8988T (cell line): ENCODE measurements around the gene DNAL4.

Experiments
- DNase-seq: peaks from one replicate; pipeline ENCODE4 v3.0.0; 2011

The DNAL4 gene

DNA sequence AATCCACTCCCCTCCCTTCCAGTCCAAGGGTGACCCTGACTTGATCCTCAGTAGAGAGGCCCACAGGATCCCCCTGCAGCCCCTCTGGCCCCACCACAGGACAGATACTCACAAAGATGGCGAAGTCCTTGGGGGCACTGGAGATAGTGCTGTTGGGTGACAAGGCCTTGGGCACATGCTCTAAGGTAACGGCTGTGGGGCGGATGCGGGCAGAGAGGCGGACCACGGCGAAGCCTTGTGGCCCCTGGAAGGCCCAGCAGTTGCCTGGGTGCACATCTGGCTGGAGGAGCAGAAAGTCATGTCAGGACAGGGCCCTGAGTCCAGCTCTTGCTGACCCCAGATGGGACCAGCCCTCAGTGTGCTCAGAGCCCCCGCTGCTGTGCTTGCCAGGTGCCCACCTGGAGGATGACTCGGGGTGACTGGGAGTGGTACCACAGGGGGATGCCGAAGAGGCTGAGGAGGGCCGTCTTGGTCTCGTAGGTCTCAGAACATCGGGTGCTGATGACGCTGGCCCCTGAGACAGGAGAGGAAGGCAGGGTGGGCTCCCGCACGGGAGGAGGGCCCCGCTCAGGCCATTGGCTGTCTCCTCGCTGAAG, 55.4 kb downstream of the DNAL4 start:
- no peak for DNase-seq

DNA sequence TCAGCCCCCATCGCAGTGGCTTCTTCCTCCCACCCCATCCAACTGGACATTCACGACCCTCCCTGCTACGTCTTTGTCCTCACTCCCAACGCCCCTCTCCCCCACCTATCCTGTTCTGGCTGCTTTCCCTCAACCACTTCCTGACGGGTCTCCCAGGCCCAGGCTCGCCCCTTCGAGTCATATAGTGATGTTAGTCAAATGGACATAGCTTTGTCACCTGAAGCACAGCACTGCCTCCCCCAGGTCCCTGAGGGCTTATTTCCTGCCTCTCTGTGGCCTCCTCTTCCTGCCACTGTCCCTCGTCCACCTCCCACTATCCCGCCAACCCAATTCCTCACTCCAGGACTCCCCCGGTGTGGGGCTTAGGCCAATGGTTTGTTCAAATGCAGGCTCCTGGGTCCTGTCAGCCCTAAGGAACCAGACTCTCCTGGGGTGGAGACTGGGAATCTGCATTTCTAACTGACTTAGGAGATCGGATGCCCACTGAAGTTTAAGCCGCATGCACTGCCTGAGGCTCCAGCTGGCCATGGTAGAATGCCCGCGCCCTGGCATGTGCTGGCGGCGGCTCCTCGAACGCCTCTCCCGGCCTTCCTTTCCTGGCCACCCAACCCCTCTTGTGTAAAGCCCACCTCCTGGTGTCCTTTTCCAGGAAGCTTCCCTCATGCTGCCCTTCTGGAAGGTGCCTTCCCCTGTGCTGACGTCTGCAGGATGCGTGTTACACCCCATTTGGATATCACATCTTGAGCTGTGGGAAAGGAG, 56.5 kb downstream of the DNAL4 start:
- DNase-seq, result no peak

DNA sequence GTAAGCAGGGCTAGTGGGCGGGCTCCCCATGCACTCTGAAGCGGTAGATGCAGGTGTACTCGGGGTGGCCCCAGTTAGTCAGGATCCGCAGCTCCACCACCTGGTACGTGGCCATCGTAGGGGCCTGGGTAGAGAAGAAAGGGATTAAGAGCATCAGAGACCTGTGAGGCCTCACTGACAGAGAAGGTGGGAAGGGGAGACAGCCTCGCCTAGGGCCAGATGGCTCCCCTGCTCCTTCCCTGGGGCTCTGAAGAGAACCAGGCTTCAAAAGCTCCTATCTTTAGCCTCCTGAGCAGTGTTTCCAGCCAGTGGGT, 57.7 kb downstream of the DNAL4 start:
- no peak for DNase-seq

DNA sequence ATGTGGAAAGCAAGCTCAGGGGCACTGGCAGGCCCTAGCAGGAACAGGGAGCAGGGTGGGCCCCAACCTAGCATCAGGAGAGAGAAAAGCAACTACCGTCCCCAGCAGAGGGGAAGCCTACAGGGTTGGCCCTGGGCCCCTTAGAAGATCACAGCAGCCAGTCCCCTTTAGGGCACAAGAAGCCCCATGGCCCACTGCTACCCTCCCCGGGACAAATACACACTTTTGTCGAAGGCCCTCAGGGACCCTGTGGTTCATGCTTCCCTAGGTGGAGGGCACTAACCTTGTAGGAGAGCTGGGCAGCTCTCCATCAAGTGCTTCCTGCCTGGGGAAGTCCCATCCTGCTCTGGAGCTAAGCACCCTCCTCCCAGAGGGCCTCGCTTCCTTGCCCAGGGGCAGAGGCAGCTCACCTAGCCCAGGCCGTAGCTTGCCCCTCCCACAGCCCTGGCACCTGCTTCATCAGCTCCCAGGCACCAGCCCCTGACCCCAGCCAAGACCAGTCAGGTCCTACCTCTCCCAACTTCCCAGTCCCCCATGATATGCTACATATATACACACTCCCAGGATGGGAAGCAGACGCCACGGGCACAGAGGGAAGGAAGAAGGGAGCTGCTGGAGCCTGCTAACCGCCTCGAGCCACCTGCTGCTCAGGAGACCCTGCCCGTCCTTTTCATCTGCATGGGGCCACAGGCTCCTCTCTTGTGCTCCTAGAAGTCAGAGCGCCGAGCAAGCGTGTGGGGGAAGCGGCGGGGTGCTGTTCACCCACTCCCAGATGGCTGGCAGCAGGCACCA, 58.3 kb downstream of the DNAL4 start:
- DNase-seq, result no peak

DNA sequence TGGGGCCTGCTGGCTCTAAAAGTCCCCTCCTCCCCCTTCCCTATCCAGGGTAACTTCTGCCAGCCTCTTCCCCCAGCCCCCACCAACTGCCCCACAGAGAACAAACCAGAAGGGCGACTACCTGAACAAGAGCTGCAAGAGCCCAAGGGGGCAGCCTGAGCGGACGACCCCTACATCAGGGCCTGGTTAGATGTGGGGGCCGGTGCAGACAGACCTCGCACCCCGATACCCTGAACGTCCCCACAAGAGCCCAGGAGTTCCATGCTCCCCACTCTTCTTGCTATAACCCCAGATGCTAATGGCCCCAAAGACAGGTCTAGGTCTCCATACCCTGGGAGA, 58.8 kb downstream of the DNAL4 start:
- no peak for DNase-seq

DNA sequence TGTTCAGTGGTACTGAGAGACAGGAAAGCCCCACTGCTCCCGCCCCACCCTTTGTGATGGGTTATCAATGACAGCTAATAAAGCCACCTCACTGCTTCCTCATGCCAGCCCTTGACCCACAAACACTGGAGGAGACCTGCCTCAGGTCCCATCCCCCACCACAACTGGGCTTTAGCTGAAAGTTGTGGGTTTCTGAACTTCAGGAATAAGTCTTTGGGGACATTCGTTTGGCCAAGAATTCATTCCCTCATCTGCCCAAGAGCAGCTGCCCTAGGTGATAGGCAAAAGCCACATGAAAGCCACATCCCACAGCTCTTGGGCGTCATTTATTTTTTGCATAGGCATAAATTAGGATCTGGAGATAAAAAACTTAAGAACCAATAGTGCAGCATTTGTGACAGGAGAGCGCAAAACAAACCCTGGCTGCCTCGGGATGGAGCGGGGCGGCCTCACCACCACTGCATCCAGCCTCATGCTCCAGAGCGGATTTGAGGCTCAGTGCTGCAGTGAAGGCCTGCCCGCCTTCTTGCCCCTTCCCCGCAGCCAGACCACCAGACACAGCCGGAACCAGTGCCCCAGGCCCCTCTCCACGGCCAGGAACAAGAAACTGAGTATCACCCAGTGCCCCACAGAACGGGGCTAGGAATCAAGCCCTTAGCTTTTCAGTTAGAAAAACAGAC, 59.4 kb downstream of the DNAL4 start:
- DNase-seq, result no peak

DNA sequence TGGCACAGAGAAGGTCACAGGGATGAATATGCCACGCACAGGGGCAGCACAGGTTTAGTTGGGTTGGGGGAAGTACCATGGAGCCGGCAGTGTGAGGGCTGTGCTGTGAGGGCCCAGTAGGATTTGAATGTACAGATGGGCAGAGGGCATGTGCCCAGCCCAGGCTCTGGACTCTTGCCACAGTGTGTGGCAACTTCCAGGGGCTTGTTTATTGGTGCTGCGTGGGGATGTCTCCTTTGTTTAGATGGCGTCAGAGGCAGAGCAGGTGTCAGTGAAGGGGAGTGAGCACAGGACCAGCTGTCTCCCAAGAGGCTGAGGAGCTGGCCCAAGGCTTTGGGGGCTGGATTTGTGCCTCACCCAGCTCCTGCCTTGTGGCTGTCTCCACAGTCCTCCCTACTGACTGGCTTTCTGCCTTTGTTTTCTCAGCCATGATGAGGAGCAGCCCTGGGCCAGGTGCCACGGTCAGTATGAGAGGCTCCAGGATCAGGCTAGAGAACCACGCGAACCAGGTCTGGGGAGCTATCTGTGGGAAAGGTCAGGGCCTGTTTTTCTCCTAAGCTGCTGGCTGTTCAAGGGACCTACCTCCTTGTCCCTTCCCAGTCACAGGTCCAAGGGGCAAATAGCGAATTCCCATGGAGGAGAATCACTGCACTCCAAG, 60.1 kb downstream of the DNAL4 start:
- no peak for DNase-seq

DNA sequence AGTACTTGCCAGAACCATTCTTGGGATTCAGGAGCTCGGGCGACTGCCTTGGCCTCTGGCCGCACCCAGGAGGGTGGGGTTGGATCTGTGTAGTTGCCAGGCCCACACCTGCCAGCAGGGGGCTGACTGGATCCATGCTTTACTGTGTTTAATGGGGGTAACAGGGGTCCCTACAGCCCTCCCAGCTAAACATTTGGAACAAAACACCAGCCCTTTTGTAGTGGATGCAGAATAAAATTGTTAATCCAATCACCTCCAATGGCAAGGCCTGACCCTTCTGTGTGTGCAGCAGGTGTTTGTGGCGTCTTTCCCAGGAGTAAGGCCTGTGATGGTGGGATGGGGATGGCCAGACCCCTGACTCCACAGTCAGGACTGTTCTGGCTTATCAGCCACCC, 60.6 kb downstream of the DNAL4 start:
- peak; percentile 64 for DNase-seq

DNA sequence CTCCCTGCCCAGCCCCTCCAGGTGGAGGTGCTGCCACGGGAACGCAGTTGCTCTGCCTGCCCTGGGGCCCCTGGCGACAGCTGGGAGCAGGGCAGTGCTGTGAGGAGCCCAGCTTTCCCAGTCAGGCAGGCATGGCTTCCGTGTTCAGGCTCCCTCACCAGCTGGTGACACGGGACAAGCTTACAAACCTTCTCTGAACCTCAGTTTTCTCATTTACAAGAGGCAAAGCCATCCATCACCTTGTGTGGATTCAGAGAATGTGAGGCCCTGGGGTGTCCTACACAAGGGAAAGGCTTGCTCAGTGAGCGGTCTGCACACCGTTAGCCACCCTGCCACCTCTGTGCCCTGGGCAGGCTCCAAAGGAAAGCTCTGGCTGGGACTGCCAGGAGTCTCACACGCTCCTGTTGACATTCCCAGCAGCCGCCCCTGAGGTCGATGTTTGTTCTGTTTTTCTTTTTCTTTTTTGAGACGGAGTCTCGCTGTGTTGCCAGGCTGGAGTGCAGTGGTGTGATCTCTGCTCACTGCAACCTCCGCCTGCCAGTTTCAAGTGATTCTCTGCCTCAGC, 61.6 kb downstream of the DNAL4 start:
- DNase-seq, result no peak

DNA sequence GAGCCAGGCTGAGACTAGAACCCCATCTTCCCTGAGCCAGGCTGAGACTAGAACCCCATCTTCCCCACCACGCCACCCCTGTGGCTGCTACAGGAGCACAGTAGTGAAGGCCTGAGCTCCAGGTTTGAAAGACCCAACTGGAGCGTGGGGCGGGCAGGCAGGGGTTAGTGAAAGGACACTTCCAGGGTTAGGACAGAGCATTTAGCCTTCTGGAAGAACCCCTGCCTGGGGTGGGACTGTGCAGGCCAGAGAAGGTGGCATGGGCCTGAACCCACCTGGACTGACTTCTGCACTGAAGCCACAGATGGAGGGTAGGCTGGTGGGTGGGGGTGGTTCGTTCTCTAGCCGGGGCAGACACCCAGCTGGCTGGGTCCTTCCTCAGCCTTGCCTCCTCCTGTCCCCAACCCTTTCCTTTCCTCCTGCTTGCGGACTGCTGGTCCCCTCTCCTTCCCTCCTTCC, 62.2 kb downstream of the DNAL4 start:
- no peak for DNase-seq

DNA sequence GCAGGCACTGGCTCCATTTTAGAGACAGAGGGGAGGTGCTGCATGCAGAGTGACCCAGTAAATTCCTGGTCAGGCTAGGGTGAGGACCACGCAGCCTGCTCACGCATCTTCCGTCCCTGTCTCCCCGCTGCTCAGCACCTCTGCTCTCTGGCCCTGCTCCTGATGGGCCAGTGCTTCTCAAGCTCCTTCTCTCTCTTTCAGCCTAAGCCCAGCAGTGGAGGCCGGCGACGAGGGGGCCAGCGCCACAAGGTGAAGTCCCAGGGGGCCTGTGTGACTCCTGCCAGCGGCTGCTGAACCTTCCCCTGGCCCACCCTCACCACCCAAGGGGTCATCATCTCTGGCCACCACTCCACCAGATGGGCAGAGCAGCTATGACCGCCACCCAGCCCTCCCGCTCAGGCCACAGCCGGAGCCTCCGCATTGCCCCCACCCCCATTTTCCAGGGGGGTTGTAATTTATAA, 63.5 kb downstream of the DNAL4 start:
- DNase-seq, result no peak

DNA sequence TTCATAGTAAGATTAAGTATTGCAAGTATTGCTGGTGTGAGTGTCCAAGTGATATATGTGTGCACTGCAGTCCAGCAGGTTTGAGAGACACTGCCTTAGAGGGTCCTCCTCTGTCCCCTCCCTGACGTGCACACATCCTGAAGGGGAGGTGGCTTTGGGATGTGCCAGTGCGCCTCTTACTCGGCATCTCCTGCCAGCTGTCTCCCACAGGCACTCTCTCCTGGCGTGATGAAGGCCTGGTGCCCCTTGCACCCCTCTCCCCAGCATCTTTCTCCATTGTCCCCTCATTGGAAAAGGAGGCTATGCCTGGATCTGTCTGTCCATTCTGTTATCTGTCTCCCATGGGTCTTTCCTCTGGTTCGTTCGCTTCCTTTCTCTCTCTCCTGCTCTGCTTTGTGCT, 64.0 kb downstream of the DNAL4 start:
- no peak for DNase-seq

DNA sequence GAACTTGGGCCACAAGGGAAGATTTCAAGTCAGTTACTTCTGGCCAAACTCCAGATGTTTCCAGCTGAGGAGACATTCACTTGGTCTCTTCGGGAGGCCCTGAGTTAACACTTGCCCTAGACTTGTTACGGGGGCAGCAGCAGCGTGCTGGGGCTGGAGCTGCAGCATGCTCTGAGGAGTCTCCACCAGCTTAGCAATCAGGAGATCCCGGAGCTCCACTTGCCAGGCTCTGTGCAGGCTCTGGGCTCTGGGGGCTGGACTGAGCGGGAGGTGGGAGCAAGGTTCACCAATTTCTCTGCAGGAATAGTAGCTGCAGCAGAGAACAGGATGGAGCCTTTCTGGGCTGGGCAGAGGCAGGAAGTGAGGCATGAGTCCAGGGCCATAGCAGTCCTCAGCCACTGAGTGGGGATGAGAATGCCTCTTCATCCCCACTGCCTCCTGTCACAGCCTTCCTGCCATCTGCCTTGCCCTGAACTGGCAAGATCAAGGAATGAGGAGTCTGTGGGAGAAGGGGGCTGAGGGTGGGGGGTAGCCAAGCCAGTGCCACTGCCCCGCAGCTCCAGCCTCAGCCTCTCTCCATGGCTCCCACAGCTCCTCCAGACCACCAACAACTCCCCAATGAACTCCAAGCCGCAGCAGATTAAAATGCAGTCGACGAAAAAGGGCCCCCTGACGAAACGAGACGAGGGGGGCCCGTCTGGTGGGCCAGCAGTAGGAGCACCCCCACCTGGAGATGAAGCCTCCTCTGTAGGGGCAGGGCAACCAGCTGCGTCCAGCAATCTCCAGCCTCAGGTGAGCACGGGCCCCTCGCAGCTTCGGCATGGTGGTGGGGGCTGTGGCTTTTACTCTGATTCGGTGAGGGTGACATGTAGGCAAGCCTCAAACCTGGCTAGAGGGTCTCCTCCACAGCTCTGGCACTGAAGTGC, 64.8 kb downstream of the DNAL4 start:
- DNase-seq, result no peak
